RWPE2 (cell line): ENCODE data around the gene KCTD20.

Experiments used
- ATAC-seq: fragments of 200-7000 bp; cut with Tn5 transposase; 3 replicates; pipeline ENCODE4 v1.9.1; 2021; ENCODE audit warnings: low read depth
- DNase-seq: peaks from one replicate; pipeline ENCODE4 v3.0.0-alpha.2; 2020; ENCODE audit warnings: low spot score
- H3K27ac ChIP-seq: fragments of 450-650 bp; 2 replicates; pipeline ENCODE4 v1.5.1; 2017; ENCODE audit warnings: mild to moderate bottlenecking; ENCODE audit not compliant: poor library complexity, severe bottlenecking
- H3K27me3 ChIP-seq: fragments of 250-450 bp; sonication (Bioruptor Pico); 2 replicates; pipeline ENCODE4 v1.5.1; 2021; ENCODE audit warnings: mild to moderate bottlenecking, moderate library complexity; ENCODE audit not compliant: insufficient read depth, poor library complexity, severe bottlenecking
- H3K36me3 ChIP-seq: fragments of 250-450 bp; sonication (Bioruptor Pico); 2 replicates; pipeline ENCODE4 v1.5.1; 2020; ENCODE audit warnings: low read depth, mild to moderate bottlenecking, moderate library complexity
- H3K4me1 ChIP-seq: fragments of 250-450 bp; sonication (Bioruptor Pico); 2 replicates; pipeline ENCODE4 v1.5.1; 2021; ENCODE audit warnings: mild to moderate bottlenecking, moderate library complexity; ENCODE audit not compliant: insufficient read depth, poor library complexity, severe bottlenecking
- H3K4me3 ChIP-seq: fragments of 250-450 bp; sonication (Bioruptor Pico); 2 replicates; pipeline ENCODE4 v1.5.1; 2021; ENCODE audit warnings: mild to moderate bottlenecking, moderate library complexity; ENCODE audit not compliant: severe bottlenecking
- H3K9me3 ChIP-seq: fragments of 250-450 bp; sonication (Bioruptor Pico); 2 replicates; pipeline ENCODE4 v1.5.1; 2021; ENCODE audit warnings: mild to moderate bottlenecking, moderate library complexity; ENCODE audit not compliant: severe bottlenecking
- TF ChIP-seq, protein P1 (sequence below): fragments of 450-650 bp; IDR thresholded peaks from one replicate; pipeline ENCODE4 v1.5.1; 2017; ENCODE audit warnings: mild to moderate bottlenecking, moderate library complexity; ENCODE audit not compliant: poor library complexity, severe bottlenecking

The KCTD20 gene

DNA sequence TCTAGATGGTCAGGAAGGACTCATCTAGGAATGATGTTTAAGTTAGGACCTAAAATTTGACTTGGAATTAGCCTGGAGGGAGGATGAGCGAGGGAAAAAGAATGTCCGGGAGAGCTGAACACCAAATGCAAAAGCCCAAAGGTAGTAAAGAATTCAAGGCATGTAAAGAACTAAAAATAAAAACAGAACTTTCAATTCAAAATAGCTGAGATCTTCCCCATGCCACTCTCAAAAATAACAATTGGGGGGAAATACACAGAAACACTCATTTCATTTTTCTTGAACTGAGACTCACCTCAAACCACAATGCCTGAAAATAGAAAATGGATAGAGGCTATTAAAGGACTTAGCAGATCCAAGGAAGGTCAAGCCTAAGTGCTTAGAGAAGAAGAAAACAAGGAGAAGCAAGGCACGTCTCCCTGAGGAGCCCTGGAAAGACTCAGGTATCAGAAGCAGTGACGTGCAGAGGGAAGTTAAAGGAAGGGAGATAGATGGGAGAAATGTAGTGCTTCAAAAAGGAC, 10.6 kb upstream of the KCTD20 start:
- Histone ChIP-seq H3K27me3 (no peaks in the 10 kb centered on the region), H3K4me3 (no peak overlapping the region), H3K4me1 (peaks cover 14% of the 10 kb centered on the region), H3K27ac (peak overlapping the region; percentile 62), H3K36me3 (no peaks in the 10 kb centered on the region), H3K9me3 (no peaks in the 10 kb centered on the region)
- TF ChIP-seq, protein P1, sequence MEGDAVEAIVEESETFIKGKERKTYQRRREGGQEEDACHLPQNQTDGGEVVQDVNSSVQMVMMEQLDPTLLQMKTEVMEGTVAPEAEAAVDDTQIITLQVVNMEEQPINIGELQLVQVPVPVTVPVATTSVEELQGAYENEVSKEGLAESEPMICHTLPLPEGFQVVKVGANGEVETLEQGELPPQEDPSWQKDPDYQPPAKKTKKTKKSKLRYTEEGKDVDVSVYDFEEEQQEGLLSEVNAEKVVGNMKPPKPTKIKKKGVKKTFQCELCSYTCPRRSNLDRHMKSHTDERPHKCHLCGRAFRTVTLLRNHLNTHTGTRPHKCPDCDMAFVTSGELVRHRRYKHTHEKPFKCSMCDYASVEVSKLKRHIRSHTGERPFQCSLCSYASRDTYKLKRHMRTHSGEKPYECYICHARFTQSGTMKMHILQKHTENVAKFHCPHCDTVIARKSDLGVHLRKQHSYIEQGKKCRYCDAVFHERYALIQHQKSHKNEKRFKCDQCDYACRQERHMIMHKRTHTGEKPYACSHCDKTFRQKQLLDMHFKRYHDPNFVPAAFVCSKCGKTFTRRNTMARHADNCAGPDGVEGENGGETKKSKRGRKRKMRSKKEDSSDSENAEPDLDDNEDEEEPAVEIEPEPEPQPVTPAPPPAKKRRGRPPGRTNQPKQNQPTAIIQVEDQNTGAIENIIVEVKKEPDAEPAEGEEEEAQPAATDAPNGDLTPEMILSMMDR = no peak
- DNase-seq = no peak
- peak; percentile 87 for ATAC-seq

DNA sequence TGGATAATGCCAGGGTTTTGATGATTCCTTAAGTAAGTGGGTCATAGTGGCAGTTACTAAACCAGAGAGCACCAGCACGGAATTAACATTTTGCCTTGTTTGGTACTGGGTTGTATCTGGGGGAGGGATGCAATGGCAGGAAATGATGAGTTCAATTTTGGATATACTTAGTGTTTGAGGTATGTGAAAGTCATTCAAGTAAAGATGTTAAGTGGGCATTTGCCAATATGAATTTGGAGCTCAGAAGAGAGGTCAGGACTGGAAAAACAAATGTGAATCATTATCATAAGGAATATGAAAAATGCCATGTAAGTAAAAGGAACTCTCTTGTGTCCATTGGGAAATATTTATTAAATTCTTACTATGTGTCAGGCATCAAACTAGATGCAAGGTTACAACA, 6.3 kb upstream of the KCTD20 start:
- peaks cover 20% of the 10 kb centered on the region for H3K4me1 ChIP-seq
- no peak overlapping the region for H3K4me3 ChIP-seq
- no peak for DNase-seq
- ATAC-seq = no peak
- no peaks in the 10 kb centered on the region for H3K36me3 ChIP-seq
- TF ChIP-seq, protein P1 = no peak
- H3K27ac ChIP-seq = no peak overlapping the region
- no peaks in the 10 kb centered on the region for H3K9me3 ChIP-seq
- no peaks in the 10 kb centered on the region for H3K27me3 ChIP-seq

DNA sequence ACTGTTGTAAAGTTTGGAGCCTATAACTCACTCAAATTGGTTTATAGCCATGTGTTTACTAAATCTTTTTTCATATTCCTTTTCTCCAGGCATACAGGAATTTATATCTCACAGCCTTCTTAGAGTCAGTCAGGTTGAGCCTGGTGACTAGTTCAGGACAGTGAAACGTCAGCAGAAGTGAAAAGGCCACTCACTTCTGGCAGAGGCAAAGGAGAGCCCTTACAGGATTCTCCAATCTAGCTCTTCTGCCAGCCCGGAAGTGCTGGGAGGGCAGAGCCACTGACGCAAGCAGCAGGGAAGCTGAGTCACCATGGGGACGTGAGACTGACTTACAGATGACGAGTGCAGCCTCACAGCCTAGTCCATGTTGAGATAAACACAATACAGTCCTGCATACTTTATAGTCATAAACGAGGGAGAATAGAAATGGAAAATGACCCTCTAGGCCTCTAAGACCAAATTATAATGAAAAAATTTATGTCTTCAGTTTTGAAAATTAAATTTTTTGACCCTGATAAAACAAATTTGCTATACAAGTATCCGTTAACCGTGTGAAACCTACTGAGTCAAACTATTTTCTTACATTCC, 1.4 kb upstream of the KCTD20 start:
- TF ChIP-seq, protein P1 = no peak
- H3K4me3 ChIP-seq = no peak overlapping the region
- peaks cover 24% of the 10 kb centered on the region for H3K4me1 ChIP-seq
- DNase-seq (peak; percentile 91), ATAC-seq (peak; percentile 85)
- H3K27ac ChIP-seq = peak overlapping the region; percentile 78
- H3K9me3 ChIP-seq = no peaks in the 10 kb centered on the region
- no peaks in the 10 kb centered on the region for H3K27me3 ChIP-seq
- H3K36me3 ChIP-seq = peaks cover under 1% of the 10 kb centered on the region; the same call in 1 of the 2 replicates

DNA sequence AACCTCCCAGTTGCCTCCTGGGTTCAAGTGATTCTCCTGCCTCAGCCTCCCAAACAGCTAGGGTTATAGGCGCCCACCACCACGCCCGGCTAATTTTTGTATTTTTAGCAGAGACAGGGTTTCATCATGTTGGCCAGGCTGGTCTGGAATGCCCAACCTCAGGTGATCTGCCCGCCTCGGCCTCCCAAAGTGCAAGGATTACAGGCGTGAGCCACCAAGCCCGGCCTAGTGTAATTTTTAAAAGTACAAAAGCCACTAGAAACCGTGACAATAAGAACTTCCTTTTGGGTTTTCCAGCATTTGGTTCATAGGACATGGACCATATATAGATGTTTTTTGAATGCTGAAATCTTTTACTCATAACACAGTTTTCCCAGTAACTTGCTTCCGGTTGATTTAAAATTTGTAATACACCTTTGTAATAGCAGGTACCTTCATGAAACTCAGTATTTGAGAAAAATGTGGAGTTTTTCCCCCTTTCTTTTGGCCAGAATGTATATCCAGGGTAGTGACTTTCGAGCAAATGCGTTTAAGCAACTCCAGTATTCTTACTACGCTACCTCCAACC, 613 bp upstream of the KCTD20 start:
- H3K27me3 ChIP-seq = no peaks in the 10 kb centered on the region
- DNase-seq (no peak), ATAC-seq (no peak)
- H3K4me1 ChIP-seq = peaks cover 24% of the 10 kb centered on the region
- H3K36me3 ChIP-seq = peaks cover 6% of the 10 kb centered on the region
- H3K27ac ChIP-seq = peak overlapping the region; percentile 78
- no peaks in the 10 kb centered on the region for H3K9me3 ChIP-seq
- TF ChIP-seq, protein P1 = no peak
- peak overlapping the region; percentile 89 for H3K4me3 ChIP-seq
